ENCODE measurements around the gene EPB41L2.
A peak's percentile ranks its signal among the peaks of the same experiment; 100 is the strongest.

Gene EPB41L2

GRCh38 chr6:131048933-131049515 is 14.0 kb downstream of the EPB41L2 start:
- Histone ChIP-seq H3K27ac (ENCODE audit: low read length) (no peak overlapping the region), H3K27me3 (ENCODE audit: low read depth, low read length) (no peaks in the 10 kb centered on the region), H3K36me3 (ENCODE audit: control insufficient read depth in 1 of 2, insufficient read depth in 2 of 2, low read length in 2 of 2) (no peaks in the 10 kb centered on the region), H3K9me3 (ENCODE audit: control insufficient read depth in 1 of 2, low read length in 2 of 2) (peaks cover 3 to 7% of the 10 kb centered on the region in 2 donors), H3K4me3 (ENCODE audit: low read depth in 1 of 2, low read length in 2 of 2) (no peak overlapping the region), H3K4me1 (ENCODE audit: control insufficient read depth in 1 of 2, insufficient read depth in 2 of 2, low read length in 2 of 2) (no peaks in the 10 kb centered on the region)

- H3K4me3 ChIP-seq (ENCODE audit: low read depth in 1 of 2, low read length in 2 of 2), result no peak overlapping the region
- no peaks in the 10 kb centered on the region for H3K27me3 ChIP-seq (ENCODE audit: low read depth, low read length)
- no peak overlapping the region for H3K27ac ChIP-seq (ENCODE audit: low read length)
- peaks cover 0 to 1% of the 10 kb centered on the region in 2 donors for H3K9me3 ChIP-seq (ENCODE audit: control insufficient read depth in 1 of 2, low read length in 2 of 2)
- no peaks in the 10 kb centered on the region for H3K36me3 ChIP-seq (ENCODE audit: control insufficient read depth in 1 of 2, insufficient read depth in 2 of 2, low read length in 2 of 2)
- H3K4me1 ChIP-seq (ENCODE audit: control insufficient read depth in 1 of 2, insufficient read depth in 2 of 2, low read length in 2 of 2), result no peaks in the 10 kb centered on the region
These were observed 14.6 kb downstream of the EPB41L2 start for GRCh38 chr6:131048459-131048858.

GRCh38 chr6:131045139-131045538 is 17.9 kb downstream of the EPB41L2 start:
- H3K9me3 ChIP-seq (ENCODE audit: control insufficient read depth in 1 of 2, low read length in 2 of 2), result no peaks in the 10 kb centered on the region
- no peaks in the 10 kb centered on the region for H3K4me1 ChIP-seq (ENCODE audit: control insufficient read depth in 1 of 2, insufficient read depth in 2 of 2, low read length in 2 of 2)
- no peaks in the 10 kb centered on the region for H3K27me3 ChIP-seq (ENCODE audit: low read depth, low read length)
- H3K4me3 ChIP-seq (ENCODE audit: low read depth in 1 of 2, low read length in 2 of 2), result no peak overlapping the region
- no peak overlapping the region for H3K27ac ChIP-seq (ENCODE audit: low read length)
- H3K36me3 ChIP-seq (ENCODE audit: control insufficient read depth in 1 of 2, insufficient read depth in 2 of 2, low read length in 2 of 2), result no peaks in the 10 kb centered on the region

- no peaks in the 10 kb centered on the region for H3K27me3 ChIP-seq (ENCODE audit: low read depth, low read length)
- peaks cover 0 to 6% of the 10 kb centered on the region in 2 donors for H3K4me1 ChIP-seq (ENCODE audit: control insufficient read depth in 1 of 2, insufficient read depth in 2 of 2, low read length in 2 of 2)
- H3K9me3 ChIP-seq (ENCODE audit: control insufficient read depth in 1 of 2, low read length in 2 of 2), result no peaks in the 10 kb centered on the region
- no peak overlapping the region for H3K4me3 ChIP-seq (ENCODE audit: low read depth in 1 of 2, low read length in 2 of 2)
- no peak overlapping the region for H3K27ac ChIP-seq (ENCODE audit: low read length)
- H3K36me3 ChIP-seq (ENCODE audit: control insufficient read depth in 1 of 2, insufficient read depth in 2 of 2, low read length in 2 of 2), result no peaks in the 10 kb centered on the region
These were observed 19.1 kb downstream of the EPB41L2 start for GRCh38 chr6:131043902-131044447.

- Histone ChIP-seq H3K36me3 (ENCODE audit: control insufficient read depth in 1 of 2, insufficient read depth in 2 of 2, low read length in 2 of 2) (no peaks in the 10 kb centered on the region), H3K9me3 (ENCODE audit: control insufficient read depth in 1 of 2, low read length in 2 of 2) (no peaks in the 10 kb centered on the region), H3K4me3 (ENCODE audit: low read depth in 1 of 2, low read length in 2 of 2) (no peak overlapping the region), H3K27ac (ENCODE audit: low read length) (peak overlapping the region; percentile 7), H3K27me3 (ENCODE audit: low read depth, low read length) (no peaks in the 10 kb centered on the region), H3K4me1 (ENCODE audit: control insufficient read depth in 1 of 2, insufficient read depth in 2 of 2, low read length in 2 of 2) (peaks cover 0 to 10% of the 10 kb centered on the region in 2 donors)
These were observed 20.4 kb downstream of the EPB41L2 start for GRCh38 chr6:131042664-131043063.

GRCh38 chr6:131041814-131042213 is 21.2 kb downstream of the EPB41L2 start:
- no peak overlapping the region for H3K27ac ChIP-seq (ENCODE audit: low read length)
- H3K9me3 ChIP-seq (ENCODE audit: control insufficient read depth in 1 of 2, low read length in 2 of 2), result no peaks in the 10 kb centered on the region
- H3K4me3 ChIP-seq (ENCODE audit: low read depth in 1 of 2, low read length in 2 of 2), result no peak overlapping the region
- peaks cover 0 to 10% of the 10 kb centered on the region in 2 donors for H3K4me1 ChIP-seq (ENCODE audit: control insufficient read depth in 1 of 2, insufficient read depth in 2 of 2, low read length in 2 of 2)
- no peaks in the 10 kb centered on the region for H3K27me3 ChIP-seq (ENCODE audit: low read depth, low read length)
- H3K36me3 ChIP-seq (ENCODE audit: control insufficient read depth in 1 of 2, insufficient read depth in 2 of 2, low read length in 2 of 2), result no peaks in the 10 kb centered on the region

- H3K36me3 ChIP-seq (ENCODE audit: control insufficient read depth in 1 of 2, insufficient read depth in 2 of 2, low read length in 2 of 2), result no peaks in the 10 kb centered on the region
- H3K9me3 ChIP-seq (ENCODE audit: control insufficient read depth in 1 of 2, low read length in 2 of 2), result no peaks in the 10 kb centered on the region
- peaks cover 0 to 10% of the 10 kb centered on the region in 2 donors for H3K4me1 ChIP-seq (ENCODE audit: control insufficient read depth in 1 of 2, insufficient read depth in 2 of 2, low read length in 2 of 2)
- H3K27ac ChIP-seq (ENCODE audit: low read length), result no peak overlapping the region
- no peaks in the 10 kb centered on the region for H3K27me3 ChIP-seq (ENCODE audit: low read depth, low read length)
- H3K4me3 ChIP-seq (ENCODE audit: low read depth in 1 of 2, low read length in 2 of 2), result no peak overlapping the region
These were observed 22.2 kb downstream of the EPB41L2 start for GRCh38 chr6:131040866-131041265.

- Histone ChIP-seq H3K27ac (ENCODE audit: low read length) (no peak overlapping the region), H3K4me1 (ENCODE audit: control insufficient read depth in 1 of 2, insufficient read depth in 2 of 2, low read length in 2 of 2) (peaks cover 0 to 10% of the 10 kb centered on the region in 2 donors), H3K36me3 (ENCODE audit: control insufficient read depth in 1 of 2, insufficient read depth in 2 of 2, low read length in 2 of 2) (no peaks in the 10 kb centered on the region), H3K4me3 (ENCODE audit: low read depth in 1 of 2, low read length in 2 of 2) (no peak overlapping the region), H3K9me3 (ENCODE audit: control insufficient read depth in 1 of 2, low read length in 2 of 2) (no peaks in the 10 kb centered on the region), H3K27me3 (ENCODE audit: low read depth, low read length) (no peaks in the 10 kb centered on the region)
These were observed 23.7 kb downstream of the EPB41L2 start for GRCh38 chr6:131039345-131039680.

GRCh38 chr6:131038597-131039344 is 24.3 kb downstream of the EPB41L2 start:
- no peaks in the 10 kb centered on the region for H3K9me3 ChIP-seq (ENCODE audit: control insufficient read depth in 1 of 2, low read length in 2 of 2)
- H3K4me3 ChIP-seq (ENCODE audit: low read depth in 1 of 2, low read length in 2 of 2), result no peak overlapping the region
- H3K27ac ChIP-seq (ENCODE audit: low read length), result no peak overlapping the region

GRCh38 chr6:131037194-131037897 is 25.7 kb downstream of the EPB41L2 start:
- Histone ChIP-seq H3K27me3 (ENCODE audit: low read depth, low read length) (no peaks in the 10 kb centered on the region), H3K4me1 (ENCODE audit: control insufficient read depth in 1 of 2, insufficient read depth in 2 of 2, low read length in 2 of 2) (peaks cover 0 to 10% of the 10 kb centered on the region in 2 donors), H3K27ac (ENCODE audit: low read length) (no peak overlapping the region), H3K9me3 (ENCODE audit: control insufficient read depth in 1 of 2, low read length in 2 of 2) (no peaks in the 10 kb centered on the region), H3K36me3 (ENCODE audit: control insufficient read depth in 1 of 2, insufficient read depth in 2 of 2, low read length in 2 of 2) (no peaks in the 10 kb centered on the region), H3K4me3 (ENCODE audit: low read depth in 1 of 2, low read length in 2 of 2) (no peak overlapping the region)

More at GRCh38 chr6:131038597-131039344, 24.3 kb downstream of the EPB41L2 start:
- H3K27me3 ChIP-seq (ENCODE audit: low read depth, low read length), result no peaks in the 10 kb centered on the region
- H3K4me1 ChIP-seq (ENCODE audit: control insufficient read depth in 1 of 2, insufficient read depth in 2 of 2, low read length in 2 of 2), result peaks cover 0 to 10% of the 10 kb centered on the region in 2 donors
- H3K36me3 ChIP-seq (ENCODE audit: control insufficient read depth in 1 of 2, insufficient read depth in 2 of 2, low read length in 2 of 2), result no peaks in the 10 kb centered on the region

GRCh38 chr6:131036601-131037000 is 26.4 kb downstream of the EPB41L2 start:
- no peak overlapping the region for H3K4me3 ChIP-seq (ENCODE audit: low read depth in 1 of 2, low read length in 2 of 2)
- no peaks in the 10 kb centered on the region for H3K36me3 ChIP-seq (ENCODE audit: control insufficient read depth in 1 of 2, insufficient read depth in 2 of 2, low read length in 2 of 2)
- H3K27me3 ChIP-seq (ENCODE audit: low read depth, low read length), result no peaks in the 10 kb centered on the region
- H3K27ac ChIP-seq (ENCODE audit: low read length), result no peak overlapping the region
- H3K9me3 ChIP-seq (ENCODE audit: control insufficient read depth in 1 of 2, low read length in 2 of 2), result no peaks in the 10 kb centered on the region
- H3K4me1 ChIP-seq (ENCODE audit: control insufficient read depth in 1 of 2, insufficient read depth in 2 of 2, low read length in 2 of 2), result peaks cover 0 to 10% of the 10 kb centered on the region in 2 donors

Measured in muscle layer of duodenum (tissue), 2 donors.